ENCODE results near the gene ZNF436. TPM values are rescaled to one million over a fixed set of nuclear protein-coding genes. Genes with fewer than 3 reads are reported as not detected.

Gene ZNF436
- total RNA-seq (2014; rRNA removed; shearing (Covaris generic); ENCODE audit: low replicate concordance), result 6.4 and 7.4 TPM in 2 replicates

DNA sequence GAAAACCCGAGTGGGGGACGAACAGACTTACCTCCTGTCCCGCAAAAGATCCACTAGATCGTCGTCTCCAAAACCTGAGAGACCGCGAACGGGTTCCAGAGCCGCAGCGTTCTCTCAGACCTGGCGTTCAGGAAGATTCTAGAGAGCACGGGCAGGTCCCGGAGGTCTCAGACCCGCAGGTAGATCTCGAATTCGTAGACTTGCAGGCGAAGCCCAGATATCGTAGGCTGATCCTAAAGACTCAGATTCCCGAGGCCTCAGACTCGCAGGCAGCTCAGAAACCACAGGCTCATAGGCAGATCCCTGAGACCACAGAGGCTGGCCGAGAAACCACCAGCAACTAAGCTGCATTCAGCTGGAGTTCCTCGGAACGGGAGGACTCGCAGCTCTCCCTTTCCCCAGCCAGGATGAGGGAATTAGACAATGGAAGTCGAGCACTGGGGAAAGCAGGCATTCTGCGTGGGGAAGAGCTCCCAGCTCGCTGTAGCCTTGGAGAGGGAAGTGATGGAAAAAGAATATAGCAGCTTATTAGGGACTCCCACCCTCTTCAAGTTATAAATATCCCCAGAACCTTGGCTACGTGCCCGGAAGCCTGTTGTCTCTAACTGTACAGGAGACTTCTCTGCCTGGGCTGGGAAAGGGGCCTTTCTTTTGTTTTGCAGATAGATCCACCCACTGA lies at the start of gene ZNF436:
Gene ZNF436, minus strand, starts transcription at position 502 of the 679 bp plus-strand sequence. CDS start 1,831 bp downstream, outside the sequence.
- H3K27ac ChIP-seq (ENCODE audit: low read length), result peak within 1 kb of the TSS; percentile 84
- H4K20me1 ChIP-seq (ENCODE audit: insufficient read depth, low read depth, low read length), result 0 out of 2 replicates have a peak, but pooled peaks cover 5% of the 10 kb centered on the region
- peaks cover 21% of the 10 kb centered on the region for H3K4me1 ChIP-seq (ENCODE audit: low read length)
- H2AFZ ChIP-seq (ENCODE audit: low read length), result peak within 1 kb of the TSS; percentile 99
- peak within 1 kb of the TSS; percentile 83 for H3K4me3 ChIP-seq (ENCODE audit: low read length)
- H3K79me2 ChIP-seq (ENCODE audit: low read length), result peaks cover 24% of the 10 kb centered on the region
- peaks cover 16% of the 10 kb centered on the region for H3K36me3 ChIP-seq (ENCODE audit: insufficient read depth, low read length)
- peak within 1 kb of the TSS; percentile 90 for H3K9ac ChIP-seq (ENCODE audit: low read length)
- DNase-seq, result peak; percentile 68
- no peaks in the 10 kb centered on the region for H3K9me2 ChIP-seq (replicated peaks; ENCODE audit: insufficient read depth, low read length)
- no peaks in the 10 kb centered on the region for H3K27me3 ChIP-seq (ENCODE audit: low read length)
- H3K4me2 ChIP-seq (ENCODE audit: low read depth, low read length, poor library complexity, severe bottlenecking), result peak within 1 kb of the TSS; percentile 96
- peaks cover 7% of the 10 kb centered on the region; the same call in 1 of the 2 replicates for H3K9me3 ChIP-seq (ENCODE audit: low read length)

- H3K27me3 ChIP-seq (ENCODE audit: low read length), result no peaks in the 10 kb centered on the region
- no peaks in the 10 kb centered on the region for H3K9me3 ChIP-seq (ENCODE audit: low read length)
- no peak overlapping the region for H3K27ac ChIP-seq (ENCODE audit: low read length)
- no peak overlapping the region for H2AFZ ChIP-seq (ENCODE audit: low read length)
- H3K36me3 ChIP-seq (ENCODE audit: insufficient read depth, low read length), result no peaks in the 10 kb centered on the region
- H3K9ac ChIP-seq (ENCODE audit: low read length), result no peak overlapping the region
- no peaks in the 10 kb centered on the region for H3K79me2 ChIP-seq (ENCODE audit: low read length)
- H3K9me2 ChIP-seq (replicated peaks; ENCODE audit: insufficient read depth, low read length), result no peaks in the 10 kb centered on the region
- H3K4me1 ChIP-seq (ENCODE audit: low read length), result no peaks in the 10 kb centered on the region
- H4K20me1 ChIP-seq (ENCODE audit: insufficient read depth, low read depth, low read length), result no peaks in the 10 kb centered on the region
- no peak overlapping the region for H3K4me2 ChIP-seq (ENCODE audit: low read depth, low read length, poor library complexity, severe bottlenecking)
- no peak for DNase-seq
- H3K4me3 ChIP-seq (ENCODE audit: low read length), result no peak overlapping the region
Observed at GRCh38 chr1:23419180-23419579, 49.5 kb upstream of the ZNF436 start.

DNA sequence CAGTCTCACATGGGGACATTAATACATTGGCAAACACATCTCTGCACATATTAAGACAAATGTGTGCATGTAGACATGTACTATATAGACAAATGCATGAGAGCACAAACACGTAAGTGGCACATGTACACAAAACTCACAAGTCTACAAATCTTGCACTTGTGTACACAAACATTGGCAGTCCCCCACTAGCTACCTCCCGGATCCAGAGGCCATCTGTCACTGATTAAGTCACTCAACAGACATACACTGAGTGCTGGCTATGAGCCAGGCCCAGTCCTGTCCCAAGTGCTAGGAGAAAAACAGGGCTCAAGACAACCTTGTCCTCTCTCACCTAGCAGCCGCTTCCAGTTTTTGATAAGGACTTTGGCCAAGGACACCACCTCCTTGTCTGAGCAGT lies 47.9 kb upstream of the ZNF436 start:
- no peaks in the 10 kb centered on the region for H3K79me2 ChIP-seq (ENCODE audit: low read length)
- no peak for DNase-seq
- no peak overlapping the region for H3K27ac ChIP-seq (ENCODE audit: low read length)
- H3K9me2 ChIP-seq (replicated peaks; ENCODE audit: insufficient read depth, low read length), result no peaks in the 10 kb centered on the region
- H3K9me3 ChIP-seq (ENCODE audit: low read length), result no peaks in the 10 kb centered on the region
- H3K4me1 ChIP-seq (ENCODE audit: low read length), result no peaks in the 10 kb centered on the region
- no peaks in the 10 kb centered on the region for H3K27me3 ChIP-seq (ENCODE audit: low read length)
- H3K4me2 ChIP-seq (ENCODE audit: low read depth, low read length, poor library complexity, severe bottlenecking), result no peak overlapping the region
- H3K9ac ChIP-seq (ENCODE audit: low read length), result no peak overlapping the region
- no peaks in the 10 kb centered on the region for H4K20me1 ChIP-seq (ENCODE audit: insufficient read depth, low read depth, low read length)
- no peaks in the 10 kb centered on the region for H3K36me3 ChIP-seq (ENCODE audit: insufficient read depth, low read length)
- no peak overlapping the region for H2AFZ ChIP-seq (ENCODE audit: low read length)
- no peak overlapping the region for H3K4me3 ChIP-seq (ENCODE audit: low read length)

DNA sequence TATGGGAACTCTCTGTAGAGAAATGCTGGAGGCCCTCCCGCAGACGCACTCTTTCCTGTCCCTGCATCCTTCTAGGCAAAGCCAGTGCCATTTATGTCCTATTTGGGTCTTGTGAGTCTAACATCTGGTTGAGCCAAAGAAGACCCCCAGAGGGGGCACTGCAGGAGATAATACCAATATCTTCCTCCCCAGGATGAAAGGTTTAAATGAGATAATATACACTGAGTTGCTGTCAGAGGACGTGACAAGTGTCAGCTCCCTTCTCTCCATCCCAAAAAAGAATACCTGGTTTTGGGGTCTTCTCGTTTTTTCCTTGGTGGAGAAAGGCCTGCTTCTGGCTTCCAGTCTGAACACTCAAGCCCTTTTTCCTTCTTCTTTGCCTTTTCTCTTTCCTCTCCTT lies 47.3 kb upstream of the ZNF436 start:
- Histone ChIP-seq H3K4me3 (ENCODE audit: low read length) (no peak overlapping the region), H3K79me2 (ENCODE audit: low read length) (no peaks in the 10 kb centered on the region), H3K9me2 (replicated peaks; ENCODE audit: insufficient read depth, low read length) (no peaks in the 10 kb centered on the region), H3K27me3 (ENCODE audit: low read length) (no peaks in the 10 kb centered on the region), H3K4me1 (ENCODE audit: low read length) (no peaks in the 10 kb centered on the region), H3K36me3 (ENCODE audit: insufficient read depth, low read length) (no peaks in the 10 kb centered on the region), H3K9me3 (ENCODE audit: low read length) (no peaks in the 10 kb centered on the region), H4K20me1 (ENCODE audit: insufficient read depth, low read depth, low read length) (no peaks in the 10 kb centered on the region), H3K9ac (ENCODE audit: low read length) (no peak overlapping the region), H3K4me2 (ENCODE audit: low read depth, low read length, poor library complexity, severe bottlenecking) (no peak overlapping the region), H3K27ac (ENCODE audit: low read length) (no peak overlapping the region), H2AFZ (ENCODE audit: low read length) (no peak overlapping the region)
- DNase-seq, result no peak

GRCh38 chr1:23408797-23409290 lies 39.2 kb upstream of the ZNF436 start:
- H3K4me2 ChIP-seq (ENCODE audit: low read depth, low read length, poor library complexity, severe bottlenecking), result no peak overlapping the region
- no peaks in the 10 kb centered on the region for H3K9me2 ChIP-seq (replicated peaks; ENCODE audit: insufficient read depth, low read length)
- no peaks in the 10 kb centered on the region for H3K79me2 ChIP-seq (ENCODE audit: low read length)
- no peaks in the 10 kb centered on the region for H3K36me3 ChIP-seq (ENCODE audit: insufficient read depth, low read length)
- no peaks in the 10 kb centered on the region for H3K4me1 ChIP-seq (ENCODE audit: low read length)
- no peaks in the 10 kb centered on the region for H3K9me3 ChIP-seq (ENCODE audit: low read length)
- H3K4me3 ChIP-seq (ENCODE audit: low read length), result no peak overlapping the region
- DNase-seq, result no peak
- no peaks in the 10 kb centered on the region for H3K27me3 ChIP-seq (ENCODE audit: low read length)
- H3K9ac ChIP-seq (ENCODE audit: low read length), result no peak overlapping the region
- H2AFZ ChIP-seq (ENCODE audit: low read length), result no peak overlapping the region
- no peaks in the 10 kb centered on the region for H4K20me1 ChIP-seq (ENCODE audit: insufficient read depth, low read depth, low read length)
- H3K27ac ChIP-seq (ENCODE audit: low read length), result no peak overlapping the region

DNA sequence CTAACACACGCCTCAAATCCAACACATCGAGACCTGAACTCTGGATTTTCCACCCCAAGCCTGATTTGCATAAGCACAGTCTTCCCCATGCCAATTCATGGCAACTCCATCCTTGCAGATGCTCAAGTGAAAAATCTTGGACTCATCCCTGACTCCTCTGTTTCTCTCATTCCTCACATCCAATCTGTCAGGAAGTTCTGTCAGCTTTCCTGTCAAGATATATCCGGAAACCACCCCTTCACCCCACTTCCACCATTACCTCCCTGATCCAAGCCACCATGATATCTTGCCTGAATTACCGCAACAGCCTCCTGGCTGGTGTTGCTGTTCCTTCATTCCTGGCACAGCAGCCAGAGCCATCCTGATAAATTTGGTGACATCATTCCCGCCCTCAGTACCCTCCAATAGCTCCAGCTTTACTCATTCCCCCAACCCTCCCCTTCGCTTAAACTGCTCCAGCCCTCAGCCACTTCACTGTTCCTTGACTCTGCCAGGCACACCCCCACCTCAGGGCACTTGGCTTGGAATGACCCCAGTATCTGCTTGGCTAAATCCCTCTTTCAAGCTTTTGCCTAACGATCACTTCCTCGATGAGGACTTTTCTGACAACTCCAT lies 37.5 kb upstream of the ZNF436 start:
- no peak overlapping the region for H2AFZ ChIP-seq (ENCODE audit: low read length)
- no peak overlapping the region for H3K4me3 ChIP-seq (ENCODE audit: low read length)
- H3K9me2 ChIP-seq (replicated peaks; ENCODE audit: insufficient read depth, low read length), result no peaks in the 10 kb centered on the region
- no peaks in the 10 kb centered on the region for H3K4me1 ChIP-seq (ENCODE audit: low read length)
- no peak for DNase-seq
- H3K79me2 ChIP-seq (ENCODE audit: low read length), result no peaks in the 10 kb centered on the region
- no peaks in the 10 kb centered on the region for H3K36me3 ChIP-seq (ENCODE audit: insufficient read depth, low read length)
- no peaks in the 10 kb centered on the region for H3K9me3 ChIP-seq (ENCODE audit: low read length)
- no peak overlapping the region for H3K4me2 ChIP-seq (ENCODE audit: low read depth, low read length, poor library complexity, severe bottlenecking)
- no peaks in the 10 kb centered on the region for H3K27me3 ChIP-seq (ENCODE audit: low read length)
- no peak overlapping the region for H3K9ac ChIP-seq (ENCODE audit: low read length)
- H4K20me1 ChIP-seq (ENCODE audit: insufficient read depth, low read depth, low read length), result no peaks in the 10 kb centered on the region
- no peak overlapping the region for H3K27ac ChIP-seq (ENCODE audit: low read length)

GRCh38 chr1:23405946-23406345 lies 36.3 kb upstream of the ZNF436 start:
- Histone ChIP-seq H3K27me3 (ENCODE audit: low read length) (no peaks in the 10 kb centered on the region), H3K4me3 (ENCODE audit: low read length) (no peak overlapping the region), H3K4me2 (ENCODE audit: low read depth, low read length, poor library complexity, severe bottlenecking) (no peak overlapping the region), H3K4me1 (ENCODE audit: low read length) (no peaks in the 10 kb centered on the region), H3K9me2 (replicated peaks; ENCODE audit: insufficient read depth, low read length) (no peaks in the 10 kb centered on the region), H3K9ac (ENCODE audit: low read length) (no peak overlapping the region), H3K36me3 (ENCODE audit: insufficient read depth, low read length) (no peaks in the 10 kb centered on the region), H3K79me2 (ENCODE audit: low read length) (no peaks in the 10 kb centered on the region), H4K20me1 (ENCODE audit: insufficient read depth, low read depth, low read length) (no peaks in the 10 kb centered on the region), H2AFZ (ENCODE audit: low read length) (no peak overlapping the region), H3K27ac (ENCODE audit: low read length) (no peak overlapping the region), H3K9me3 (ENCODE audit: low read length) (no peaks in the 10 kb centered on the region)
- no peak for DNase-seq

GRCh38 chr1:23403735-23404486 lies 34.3 kb upstream of the ZNF436 start:
- Histone ChIP-seq H3K36me3 (ENCODE audit: insufficient read depth, low read length) (no peaks in the 10 kb centered on the region), H3K4me3 (ENCODE audit: low read length) (no peak overlapping the region), H4K20me1 (ENCODE audit: insufficient read depth, low read depth, low read length) (no peaks in the 10 kb centered on the region), H3K9ac (ENCODE audit: low read length) (no peak overlapping the region), H3K9me2 (replicated peaks; ENCODE audit: insufficient read depth, low read length) (no peaks in the 10 kb centered on the region), H3K4me1 (ENCODE audit: low read length) (no peaks in the 10 kb centered on the region), H3K27me3 (ENCODE audit: low read length) (no peaks in the 10 kb centered on the region), H3K4me2 (ENCODE audit: low read depth, low read length, poor library complexity, severe bottlenecking) (no peak overlapping the region), H3K79me2 (ENCODE audit: low read length) (no peaks in the 10 kb centered on the region), H3K9me3 (ENCODE audit: low read length) (no peaks in the 10 kb centered on the region), H2AFZ (ENCODE audit: low read length) (no peak overlapping the region), H3K27ac (ENCODE audit: low read length) (no peak overlapping the region)
- DNase-seq, result peak; percentile 91
